Bronchial epithelial cell (primary cell): ENCODE results near the gene SATB1. TPM values are rescaled to one million over a fixed set of nuclear protein-coding genes. Genes with fewer than 3 reads are reported as not detected.

ENCODE experiments used
- DNase-seq: peaks from one replicate; pipeline ENCODE4 v3.0.0-alpha.2; 2010; ENCODE audit warnings: low read depth
- FAIRE-seq: peaks from 2 replicates; lab custom pipeline; 2011; peaks lifted over from hg19 to GRCh38; lab: Jason Lieb, UNC
- H3K27me3 ChIP-seq: 2 replicates; pipeline ENCODE4 v1.5.1; 2011; ENCODE audit warnings: low read length; ENCODE audit not compliant: control insufficient read depth, insufficient read depth
- H3K36me3 ChIP-seq: 2 replicates; pipeline ENCODE4 v1.5.1; 2011; ENCODE audit warnings: low read length; ENCODE audit not compliant: control insufficient read depth, insufficient read depth
- H3K4me3 ChIP-seq: 2 replicates; pipeline ENCODE4 v1.5.1; 2011; ENCODE audit warnings: mild to moderate bottlenecking, low read depth, low read length, control low read depth
- total RNA-seq: library from RNA; depleted of rRNA; stranded (reverse); fragments of >200 nt; gene quantifications from 2 replicates; pipeline ENCODE4 v1.2.1, GENCODE V29; 2014
- TF ChIP-seq, protein P1 (sequence below): IDR thresholded peaks from 2 replicates; pipeline ENCODE4 v1.5.1; 2011; ENCODE audit warnings: mild to moderate bottlenecking, moderate library complexity, low read length, control low read depth, inconsistent platforms; ENCODE audit not compliant: insufficient read depth, severe bottlenecking

The SATB1 gene
- total RNA-seq, 1 donor from 2014 or later, result 16.3 TPM

- Histone ChIP-seq H3K27me3 (no peaks in the 10 kb centered on the region), H3K4me3 (no peak overlapping the region), H3K36me3 (no peaks in the 10 kb centered on the region)
- TF ChIP-seq, protein P1, sequence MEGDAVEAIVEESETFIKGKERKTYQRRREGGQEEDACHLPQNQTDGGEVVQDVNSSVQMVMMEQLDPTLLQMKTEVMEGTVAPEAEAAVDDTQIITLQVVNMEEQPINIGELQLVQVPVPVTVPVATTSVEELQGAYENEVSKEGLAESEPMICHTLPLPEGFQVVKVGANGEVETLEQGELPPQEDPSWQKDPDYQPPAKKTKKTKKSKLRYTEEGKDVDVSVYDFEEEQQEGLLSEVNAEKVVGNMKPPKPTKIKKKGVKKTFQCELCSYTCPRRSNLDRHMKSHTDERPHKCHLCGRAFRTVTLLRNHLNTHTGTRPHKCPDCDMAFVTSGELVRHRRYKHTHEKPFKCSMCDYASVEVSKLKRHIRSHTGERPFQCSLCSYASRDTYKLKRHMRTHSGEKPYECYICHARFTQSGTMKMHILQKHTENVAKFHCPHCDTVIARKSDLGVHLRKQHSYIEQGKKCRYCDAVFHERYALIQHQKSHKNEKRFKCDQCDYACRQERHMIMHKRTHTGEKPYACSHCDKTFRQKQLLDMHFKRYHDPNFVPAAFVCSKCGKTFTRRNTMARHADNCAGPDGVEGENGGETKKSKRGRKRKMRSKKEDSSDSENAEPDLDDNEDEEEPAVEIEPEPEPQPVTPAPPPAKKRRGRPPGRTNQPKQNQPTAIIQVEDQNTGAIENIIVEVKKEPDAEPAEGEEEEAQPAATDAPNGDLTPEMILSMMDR, result no peak
- DNase-seq (no peak), FAIRE-seq (no peak)
Measured at GRCh38 chr3:18426597-18427193, 1.6 kb upstream of the SATB1 start.

- FAIRE-seq (no peak), DNase-seq (no peak)
Measured at GRCh38 chr3:18425641-18426257, 610 bp upstream of the SATB1 start.

GRCh38 chr3:18424213-18424728 is 868 bp downstream of the SATB1 start:
- DNase-seq, result no peak

More at GRCh38 chr3:18425641-18426257, 610 bp upstream of the SATB1 start:
- peak overlapping the region; percentile 82 for H3K4me3 ChIP-seq
- no peaks in the 10 kb centered on the region for H3K36me3 ChIP-seq
- TF ChIP-seq, protein P1, result no peak
- no peaks in the 10 kb centered on the region for H3K27me3 ChIP-seq

DNA sequence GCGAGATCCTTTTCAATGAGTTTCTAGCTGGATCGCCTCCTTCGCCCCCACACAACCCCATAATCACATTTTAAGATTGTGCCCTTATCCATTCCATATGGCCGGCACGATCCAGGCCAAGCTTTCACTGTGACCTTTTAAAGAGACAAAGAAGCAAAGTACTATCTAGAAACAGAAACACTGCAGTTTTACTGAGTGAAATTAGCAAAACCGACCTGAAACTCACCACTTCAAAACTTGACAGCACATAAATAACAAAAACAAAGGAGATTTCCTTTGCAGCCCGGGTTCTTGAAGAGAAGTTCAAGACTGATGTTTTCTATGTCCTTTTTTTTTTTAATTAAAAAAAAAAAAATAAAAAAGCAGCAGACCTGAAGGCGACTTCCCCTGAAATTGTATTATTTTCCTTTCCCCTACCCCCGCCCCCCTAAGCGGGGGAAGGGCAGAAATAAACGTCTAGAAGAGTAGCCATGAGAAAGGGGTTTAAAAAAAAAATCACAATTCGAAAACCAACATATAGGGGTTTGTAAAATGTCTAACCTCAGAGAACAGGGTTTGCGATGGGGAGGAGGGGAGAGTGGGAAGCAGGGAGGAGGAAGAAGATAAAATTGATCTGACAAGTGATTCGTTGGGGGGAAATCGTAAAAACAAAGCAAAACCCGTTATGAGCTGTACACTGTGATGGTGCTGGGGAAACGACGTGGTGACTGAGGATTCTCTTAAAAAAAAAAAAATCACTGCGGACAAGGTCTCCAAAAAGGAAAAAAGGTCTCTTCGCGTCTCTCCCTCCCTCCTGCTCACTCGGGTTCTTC is 1.5 kb downstream of the SATB1 start:
- Histone ChIP-seq H3K4me3 (peak overlapping the region; percentile 82), H3K27me3 (no peaks in the 10 kb centered on the region), H3K36me3 (no peaks in the 10 kb centered on the region)
- TF ChIP-seq, protein P1, result no peak
- FAIRE-seq (no peak), DNase-seq (peak; percentile 42)

More at GRCh38 chr3:18424213-18424728, 868 bp downstream of the SATB1 start:
- no peak for FAIRE-seq
- no peaks in the 10 kb centered on the region for H3K27me3 ChIP-seq
- H3K4me3 ChIP-seq, result peak overlapping the region; percentile 82
- H3K36me3 ChIP-seq, result no peaks in the 10 kb centered on the region
- TF ChIP-seq, protein P1, result no peak

- no peak for FAIRE-seq
- Histone ChIP-seq H3K36me3 (no peaks in the 10 kb centered on the region), H3K4me3 (peak overlapping the region; percentile 82), H3K27me3 (no peaks in the 10 kb centered on the region)
- no peak for DNase-seq
- TF ChIP-seq, protein P1, result no peak
Measured at GRCh38 chr3:18422972-18423371, 2.2 kb downstream of the SATB1 start.
